ENCODE results near the gene ADAM19. TPM values are rescaled to one million over a fixed set of nuclear protein-coding genes. Genes with fewer than 3 reads are reported as not detected.
A peak's percentile ranks its signal among the peaks of the same experiment; 100 is the strongest.

ADAM19 gene
- polyA plus RNA-seq, 1 of the 3 experiments (the other 2 are of a cell fraction), result 46.9 TPM

- Histone ChIP-seq H3K4me2 (peak overlapping the region; percentile 67; the same call in 1 of the 2 replicates), H3K9me3 (no peaks in the 10 kb centered on the region), H3K4me3 (ENCODE audit: low read depth in 2 of 2, low read length in 1 of 2) (no peak overlapping the region), H3K27me3 (ENCODE audit: insufficient read depth) (no peaks in the 10 kb centered on the region), H3F3A (replicated peaks; ENCODE audit: insufficient read depth) (peaks cover 9% of the 10 kb centered on the region), H3K36me3 (replicated peaks in 1 of 2; ENCODE audit: control insufficient read depth in 1 of 2, insufficient read depth in 2 of 2, low read length in 1 of 2) (peaks cover 0 to 25% of the 10 kb centered on the region in 2 experiments), H3K9ac (no peak overlapping the region), H3K27ac (ENCODE audit: low read depth in 2 of 2, low read length in 1 of 2) (peak overlapping the region in 1 of 2 experiments; percentile 76; a peak in 2 of 4 replicates), H4K20me1 (ENCODE audit: insufficient read depth) (peaks cover 85% of the 10 kb centered on the region), H2AFZ (ENCODE audit: low read depth) (no peak overlapping the region), H3K79me2 (ENCODE audit: insufficient read depth) (peaks cover 100% of the 10 kb centered on the region), H3K9me2 (no peaks in the 10 kb centered on the region), H3K4me1 (ENCODE audit: control insufficient read depth in 1 of 2, insufficient read depth in 2 of 2, low read depth in 1 of 2, low read length in 1 of 2) (peaks cover 13 to 35% of the 10 kb centered on the region in 2 experiments)
- 93% methylated on average over 14 of the region's 14 CpGs for WGBS (ENCODE audit: low lambda C conversion rate)
- DNase-seq, result no peak
- POLR2A ChIA-PET, result no interaction called here
- TF ChIP-seq TEAD4 (IDR thresholded peaks at IDR 0.05; ENCODE audit: borderline replicate concordance, insufficient read depth) (no peak), FOXJ3 (CRISPR knock-in tag; IDR thresholded peaks at IDR 0.05) (no peak), PBX3 (IDR thresholded peaks at IDR 0.05) (no peak), EZH2phosphoT487 (IDR thresholded peaks at IDR 0.05; ENCODE audit: borderline replicate concordance, low read depth) (no peak), FOXM1 (IDR thresholded peaks at IDR 0.05; ENCODE audit: low read depth) (no peak), USF2 (IDR thresholded peaks at IDR 0.05; ENCODE audit: borderline replicate concordance, low read depth, low read length) (no peak), CTCF (IDR thresholded peaks at IDR 0.05) (no peak), ELF1 (IDR thresholded peaks at IDR 0.05) (no peak), EP300 (IDR thresholded peaks at IDR 0.05; ENCODE audit: borderline replicate concordance in 1 of 2, low read depth in 1 of 2, low read length in 1 of 2) (no peak), USF1 (IDR thresholded peaks at IDR 0.05; ENCODE audit: borderline replicate concordance, low read depth) (no peak), MEF2A (IDR thresholded peaks at IDR 0.05; ENCODE audit: borderline replicate concordance, low read depth) (no peak), GABPA (IDR thresholded peaks at IDR 0.05; ENCODE audit: low read depth) (no peak), SMC3 (IDR thresholded peaks at IDR 0.05; ENCODE audit: low read depth, low read length) (no peak), TCF12 (IDR thresholded peaks at IDR 0.05) (no peak), RCOR1 (IDR thresholded peaks at IDR 0.05; ENCODE audit: low read length) (no peak), REST (IDR thresholded peaks at IDR 0.05; ENCODE audit: low read depth, low read length) (no peak)
- CTCF ChIA-PET, result interaction anchor here (1.2 to 1.6 kb wide), 2 partner anchors 31 to 65 kb away, joined by 4 read pairs; no protein-coding TSS in a partner anchor
These were observed 33.1 kb downstream of the ADAM19 start for GRCh38 chr5:157542282-157543000.

Measured in SK-N-SH (cell line).